ENCODE results near the gene PLD4.

PLD4 gene

GRCh38 chr14:104898195-104898558 lies 26.5 kb upstream of the PLD4 start:
- ATAC-seq, result no peak
- TF ChIP-seq ESRRG (CRISPR knock-in tag; IDR thresholded peaks at IDR 0.05) (no peak), ZNF565 (CRISPR knock-in tag; conservative IDR thresholded peaks at IDR 0.05; ENCODE audit: low read depth) (no peak), BACH2 (CRISPR knock-in tag; IDR thresholded peaks at IDR 0.05; ENCODE audit: borderline replicate concordance) (no peak), TCF4 (CRISPR knock-in tag; IDR thresholded peaks at IDR 0.05; ENCODE audit: borderline replicate concordance) (no peak), ZNF8 (CRISPR knock-in tag; IDR thresholded peaks at IDR 0.05) (no peak), PATZ1 (CRISPR knock-in tag; IDR thresholded peaks at IDR 0.05; ENCODE audit: borderline replicate concordance) (no peak), POU6F1 (CRISPR knock-in tag; IDR thresholded peaks at IDR 0.05; ENCODE audit: borderline replicate concordance, low read depth) (no peak), ZFP30 (CRISPR knock-in tag; IDR thresholded peaks at IDR 0.05) (no peak), GLIS3 (CRISPR knock-in tag; IDR thresholded peaks at IDR 0.05) (no peak), TSHZ2 (CRISPR knock-in tag; IDR thresholded peaks at IDR 0.05) (no peak), ZC3H10 (CRISPR knock-in tag; IDR thresholded peaks at IDR 0.05) (no peak), TOX (CRISPR knock-in tag; IDR thresholded peaks at IDR 0.05; ENCODE audit: borderline replicate concordance) (no peak), ARNTL (CRISPR knock-in tag; IDR thresholded peaks at IDR 0.05; ENCODE audit: borderline replicate concordance, low read depth) (no peak), PPARA (CRISPR knock-in tag; IDR thresholded peaks at IDR 0.05; ENCODE audit: borderline replicate concordance) (no peak), CREB5 (CRISPR knock-in tag; IDR thresholded peaks at IDR 0.05; ENCODE audit: low read depth) (no peak), SNAI2 (CRISPR knock-in tag; IDR thresholded peaks at IDR 0.05) (no peak)

GRCh38 chr14:104898870-104899510 lies 25.7 kb upstream of the PLD4 start:
- ATAC-seq, result no peak
- TF ChIP-seq BACH2 (CRISPR knock-in tag; IDR thresholded peaks at IDR 0.05; ENCODE audit: borderline replicate concordance), result no peak
- TF ChIP-seq ZFP30 (CRISPR knock-in tag; IDR thresholded peaks at IDR 0.05), result no peak
- no peak for TF ChIP-seq PPARA (CRISPR knock-in tag; IDR thresholded peaks at IDR 0.05; ENCODE audit: borderline replicate concordance)
- no peak for TF ChIP-seq TOX (CRISPR knock-in tag; IDR thresholded peaks at IDR 0.05; ENCODE audit: borderline replicate concordance)
- no peak for TF ChIP-seq CSRNP3 (CRISPR knock-in tag; IDR thresholded peaks at IDR 0.05)
- no peak for TF ChIP-seq SNAI2 (CRISPR knock-in tag; IDR thresholded peaks at IDR 0.05)
- no peak for TF ChIP-seq ESRRG (CRISPR knock-in tag; IDR thresholded peaks at IDR 0.05)
- no peak for TF ChIP-seq OSR1 (CRISPR knock-in tag; IDR thresholded peaks at IDR 0.05)
- no peak for TF ChIP-seq ZFP3 (CRISPR knock-in tag; IDR thresholded peaks at IDR 0.05)
- TF ChIP-seq CREB5 (CRISPR knock-in tag; IDR thresholded peaks at IDR 0.05; ENCODE audit: low read depth), result no peak
- TF ChIP-seq ARNTL (CRISPR knock-in tag; IDR thresholded peaks at IDR 0.05; ENCODE audit: borderline replicate concordance, low read depth), result no peak
- no peak for TF ChIP-seq TCF4 (CRISPR knock-in tag; IDR thresholded peaks at IDR 0.05; ENCODE audit: borderline replicate concordance)
- TF ChIP-seq TSHZ2 (CRISPR knock-in tag; IDR thresholded peaks at IDR 0.05), result no peak
- TF ChIP-seq ZNF70 (CRISPR knock-in tag; IDR thresholded peaks at IDR 0.05), result no peak
- TF ChIP-seq PATZ1 (CRISPR knock-in tag; IDR thresholded peaks at IDR 0.05; ENCODE audit: borderline replicate concordance), result no peak
- no peak for TF ChIP-seq ZC3H10 (CRISPR knock-in tag; IDR thresholded peaks at IDR 0.05)
- no peak for TF ChIP-seq RARB (CRISPR knock-in tag; IDR thresholded peaks at IDR 0.05)
- TF ChIP-seq ZNF8 (CRISPR knock-in tag; IDR thresholded peaks at IDR 0.05), result no peak
- no peak for TF ChIP-seq ZNF565 (CRISPR knock-in tag; conservative IDR thresholded peaks at IDR 0.05; ENCODE audit: low read depth)
